GM18868 (cell line): ENCODE data around the gene SMAD6.

Experiments
- ATAC-seq: cut with Tn5 transposase; IDR thresholded peaks from one replicate; pipeline ENCODE4 v1.9.1; 2021; ENCODE audit warnings: mild to moderate bottlenecking, moderate library complexity; ENCODE audit not compliant: unreplicated experiment

The SMAD6 gene

DNA sequence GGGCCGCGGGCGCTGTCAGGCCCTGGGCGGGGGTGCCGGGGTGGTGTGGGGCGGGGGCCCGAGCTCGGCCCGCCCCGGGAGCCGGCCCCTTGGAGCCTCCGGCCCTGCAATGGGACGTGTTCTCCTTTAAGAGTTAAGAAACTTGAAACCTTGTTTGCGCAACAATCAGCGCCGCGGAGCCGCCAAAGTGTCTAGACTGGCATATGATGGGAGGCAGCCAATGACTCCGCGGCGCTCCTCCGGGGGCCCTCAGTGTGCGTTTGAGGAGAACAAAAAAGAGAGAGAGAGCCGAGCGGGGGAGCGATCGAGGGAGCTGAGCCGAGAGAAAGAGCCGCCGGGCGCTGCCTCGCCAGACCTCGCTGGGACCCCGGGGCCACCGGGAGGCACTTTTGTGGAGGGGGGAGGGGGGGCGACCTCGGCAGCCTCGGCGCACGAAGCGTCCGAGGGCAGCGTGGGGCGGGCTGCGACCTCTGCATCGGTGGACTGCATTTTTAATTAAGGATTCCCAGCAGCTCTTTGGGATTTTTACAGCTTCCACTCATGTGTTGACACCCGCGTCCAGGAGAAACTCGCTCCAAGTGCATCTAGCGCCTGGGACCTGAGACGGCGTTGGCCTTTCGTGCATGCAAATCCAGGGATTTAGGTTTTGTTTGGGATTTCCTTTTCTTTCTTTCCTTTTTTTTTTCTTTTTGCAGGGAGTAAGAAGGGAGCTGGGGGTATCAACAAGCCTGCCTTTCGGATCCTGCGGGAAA, at the start of gene SMAD6:
Gene SMAD6, plus strand, starts transcription at position 202 of the 752 bp plus-strand sequence. CDS start 1,023 bp downstream, outside the sequence.
- peak; percentile 37 for ATAC-seq

DNA sequence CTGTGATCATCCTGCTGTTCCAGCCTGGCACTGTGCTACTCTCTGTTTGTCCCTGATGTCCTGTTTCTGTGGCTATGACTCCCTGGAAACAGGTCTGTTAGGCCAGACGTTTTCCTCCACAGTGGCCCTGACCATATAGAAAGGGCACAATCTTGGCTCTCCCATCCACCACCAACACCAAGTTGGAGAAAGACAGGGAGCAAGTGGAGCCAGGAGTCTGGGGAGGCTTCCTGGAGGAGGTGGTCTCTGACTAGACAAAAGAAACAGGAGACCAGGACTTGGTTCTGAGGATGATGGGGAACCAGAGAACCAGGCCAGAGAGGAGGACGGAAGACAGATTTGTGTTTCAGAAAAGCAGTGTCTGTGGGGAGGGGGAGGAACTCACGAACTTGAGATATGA, 49.2 kb upstream of the SMAD6 start:
- no peak for ATAC-seq

DNA sequence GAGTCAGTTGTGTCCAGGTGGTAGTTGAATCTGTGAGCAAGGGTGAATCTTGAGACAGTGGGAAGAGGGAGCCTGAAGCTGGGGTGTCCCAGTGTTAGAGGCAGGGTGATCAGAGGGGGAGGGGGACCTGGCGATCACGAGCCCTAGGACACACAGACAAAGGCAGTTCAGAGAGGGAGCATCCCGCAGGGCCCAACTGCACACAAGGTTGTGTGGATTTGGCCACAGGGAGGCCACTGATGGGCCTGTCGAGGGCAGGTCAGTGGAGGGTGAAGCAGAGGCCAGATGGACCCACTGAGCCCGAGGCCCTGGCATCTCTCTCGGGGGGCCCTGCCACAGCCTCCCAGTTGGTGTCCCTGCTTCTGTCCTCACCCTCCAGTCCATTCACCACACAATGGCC, 48.6 kb upstream of the SMAD6 start:
- ATAC-seq: no peak

DNA sequence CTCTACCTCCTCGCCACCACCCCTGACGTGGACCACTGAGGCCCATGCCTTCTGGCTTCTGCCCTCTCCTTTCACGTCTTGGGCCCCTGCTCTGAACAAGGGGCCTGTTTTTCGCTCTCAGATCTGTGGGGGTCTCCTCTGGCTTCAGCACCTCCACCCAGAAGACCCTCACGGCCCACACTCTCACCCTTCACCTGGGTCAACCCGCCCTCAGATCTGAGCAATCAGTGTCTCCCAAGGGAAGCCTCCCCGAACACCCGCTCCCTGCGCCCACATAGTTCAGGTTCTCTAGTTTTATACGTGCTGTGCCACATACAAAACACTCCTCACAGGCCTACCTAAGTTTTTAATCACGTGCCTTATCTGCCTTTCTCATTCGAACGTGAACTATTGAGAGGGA, 48.2 kb upstream of the SMAD6 start:
- ATAC-seq: no peak

DNA sequence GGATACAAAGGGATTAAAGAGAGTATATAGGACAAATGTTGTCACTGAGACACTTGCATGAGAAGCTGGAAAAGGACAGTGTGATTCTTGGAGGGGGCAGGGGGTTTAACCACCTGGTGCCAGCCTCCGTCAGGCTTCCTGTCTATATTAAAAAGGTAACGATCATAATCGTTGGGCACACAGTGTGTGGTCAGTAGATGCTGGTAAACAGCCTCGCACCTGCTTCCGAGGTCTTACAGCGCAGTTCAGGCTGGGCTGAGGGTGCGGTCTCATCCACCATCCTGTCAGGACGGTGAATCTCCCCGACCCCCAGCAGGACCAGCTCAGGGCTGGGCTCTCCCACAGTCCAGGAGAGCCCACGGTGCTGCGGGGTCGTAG, 47.7 kb upstream of the SMAD6 start:
- ATAC-seq: no peak

DNA sequence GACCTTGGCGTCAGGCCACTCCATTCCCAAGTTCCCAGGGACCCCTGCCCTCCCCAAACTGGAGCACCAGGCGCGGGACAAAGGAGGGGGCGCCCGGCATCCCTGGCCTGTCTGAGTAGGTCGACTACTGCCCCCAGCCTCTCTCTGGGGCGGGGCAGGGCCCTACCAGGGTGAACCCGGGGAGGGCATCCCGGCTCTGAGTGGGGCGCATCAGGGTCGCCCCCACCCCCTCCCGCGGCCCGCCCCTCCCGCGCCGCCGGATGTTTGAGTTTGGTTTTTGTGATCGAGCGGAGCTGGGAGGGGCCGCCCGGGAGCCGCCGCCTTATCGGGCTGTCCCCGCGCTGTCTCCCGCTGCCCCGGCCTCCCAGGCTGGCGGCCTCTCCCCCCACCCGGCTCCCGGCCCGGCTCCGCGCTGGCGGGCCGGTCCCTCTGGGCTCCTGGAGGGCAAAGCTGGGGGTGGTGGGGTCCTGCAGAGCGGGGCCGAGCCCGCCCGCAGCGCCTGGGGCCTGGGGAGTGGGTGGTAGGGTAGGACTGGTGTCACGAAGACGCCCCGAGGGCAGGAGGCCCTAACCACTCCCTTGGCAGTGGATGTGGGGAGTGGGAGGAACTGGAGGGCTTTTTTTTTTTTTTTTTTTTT, 47.2 kb upstream of the SMAD6 start:
- no peak for ATAC-seq

DNA sequence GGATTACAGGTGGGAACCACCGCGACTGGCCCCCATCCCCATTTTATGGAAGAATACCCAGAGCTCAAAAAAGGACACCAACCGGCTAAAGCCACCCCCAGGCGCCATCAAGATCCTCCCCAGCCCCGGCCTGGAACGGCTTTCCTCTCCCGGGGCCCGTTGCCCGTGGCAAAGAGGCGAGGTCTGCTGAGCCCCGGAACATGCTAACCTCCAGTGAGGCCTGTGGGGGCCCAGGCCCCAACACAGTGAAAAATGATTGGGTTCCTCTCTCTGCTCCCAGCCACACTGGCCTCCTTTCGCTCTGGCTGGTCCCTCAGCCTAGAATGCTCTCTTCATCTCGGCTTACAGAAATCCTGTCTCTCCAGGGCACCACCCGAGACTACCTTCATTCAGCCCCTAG, 46.5 kb upstream of the SMAD6 start:
- ATAC-seq: no peak

DNA sequence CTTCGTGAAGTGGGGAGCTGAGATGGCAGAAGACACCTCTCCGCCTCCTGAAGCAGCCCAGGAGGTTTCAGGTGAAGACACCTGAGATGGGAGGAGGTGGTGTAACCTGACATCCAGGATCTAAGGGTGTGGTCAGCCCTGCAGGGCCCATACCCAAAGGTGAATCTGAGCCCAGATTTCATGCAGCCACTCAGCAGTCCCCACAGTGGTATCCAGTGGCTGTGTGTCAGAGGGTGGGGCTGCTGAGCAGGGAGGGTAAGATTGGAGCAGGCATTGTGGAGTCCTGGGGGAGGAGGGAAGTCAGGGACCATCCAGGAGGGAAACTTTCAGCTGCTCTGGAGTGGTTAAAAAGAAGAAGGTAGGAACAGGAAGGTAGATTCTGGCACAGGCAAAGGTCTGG, 46.0 kb upstream of the SMAD6 start:
- no peak for ATAC-seq

DNA sequence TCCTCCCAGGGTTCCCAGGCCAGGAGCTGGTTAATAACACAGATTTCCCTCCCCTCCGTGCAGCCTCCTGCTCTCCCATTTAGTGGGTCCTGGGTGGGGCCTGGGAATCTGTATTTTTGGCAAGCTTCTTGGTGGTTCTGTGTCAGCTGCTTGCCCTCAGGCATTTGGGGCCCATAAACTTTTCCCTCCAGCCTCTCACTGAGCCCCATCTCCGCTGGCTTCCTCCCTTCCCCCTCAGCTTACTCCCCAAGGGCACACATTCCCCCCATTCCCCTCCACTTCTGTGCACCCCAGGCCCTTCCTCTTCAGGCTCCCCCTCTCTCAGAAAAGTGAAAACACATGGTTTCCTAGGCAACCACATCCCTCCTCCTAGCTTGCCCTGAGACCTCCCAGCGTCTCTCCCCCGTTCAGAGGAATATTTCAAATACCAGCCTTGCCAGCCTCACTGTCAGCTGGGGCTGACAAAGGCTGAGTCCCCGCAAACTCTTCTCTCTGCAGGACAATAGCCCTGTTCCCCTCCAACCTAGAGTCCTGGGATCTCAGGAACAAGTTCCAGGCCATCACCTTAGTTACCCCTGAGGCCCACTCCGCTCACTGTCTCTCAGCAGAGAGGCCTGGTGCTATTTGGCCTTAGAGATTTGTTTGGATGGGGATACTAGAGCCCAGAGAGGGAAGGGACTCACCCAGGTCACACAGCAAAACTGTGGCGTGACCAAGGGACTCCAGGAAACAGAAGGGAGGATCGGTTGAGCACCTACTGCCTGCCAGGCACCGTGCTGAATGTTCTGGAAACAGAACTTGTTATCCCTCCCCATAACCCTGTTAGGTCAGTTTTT, 44.6 kb upstream of the SMAD6 start:
- ATAC-seq: no peak

DNA sequence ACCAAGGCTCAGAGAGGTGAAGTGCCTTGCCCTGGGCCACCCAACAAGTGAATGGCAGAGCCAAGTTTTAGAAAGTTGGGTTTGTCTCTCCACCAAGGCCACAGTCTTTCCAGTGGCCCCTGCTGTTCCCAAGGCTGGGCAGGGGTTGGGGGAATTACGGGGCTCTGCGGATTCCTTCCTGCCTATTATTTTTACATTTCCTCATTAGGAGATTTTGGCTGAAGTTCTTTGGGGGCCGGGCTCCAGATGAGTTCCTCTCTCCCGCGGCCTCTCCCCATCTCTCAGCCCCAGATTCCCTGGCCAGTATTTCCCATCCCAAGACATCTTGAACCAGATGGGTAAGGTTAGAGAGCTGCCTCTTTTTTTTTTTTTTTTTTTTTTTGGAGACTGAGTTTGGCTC, 44.0 kb upstream of the SMAD6 start:
- no peak for ATAC-seq

DNA sequence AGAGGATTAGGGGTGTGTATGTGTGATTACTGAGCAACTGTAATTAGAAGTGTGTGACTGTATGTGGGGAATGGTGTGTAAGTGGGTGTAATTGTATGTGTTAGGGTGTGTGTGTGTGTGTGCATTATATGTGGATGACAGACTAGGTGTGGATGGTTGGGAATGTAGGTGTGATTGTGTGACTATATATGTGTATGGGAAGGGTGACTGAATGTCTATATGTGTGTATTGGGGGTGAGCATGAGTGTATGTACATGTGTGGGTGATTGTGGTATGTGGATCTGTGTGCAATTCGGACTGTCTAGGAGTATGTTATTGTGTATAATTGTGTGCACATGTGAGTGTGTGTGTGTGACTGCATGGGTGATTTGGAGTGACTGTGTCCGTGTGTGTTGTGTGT, 43.2 kb upstream of the SMAD6 start:
- no peak for ATAC-seq

DNA sequence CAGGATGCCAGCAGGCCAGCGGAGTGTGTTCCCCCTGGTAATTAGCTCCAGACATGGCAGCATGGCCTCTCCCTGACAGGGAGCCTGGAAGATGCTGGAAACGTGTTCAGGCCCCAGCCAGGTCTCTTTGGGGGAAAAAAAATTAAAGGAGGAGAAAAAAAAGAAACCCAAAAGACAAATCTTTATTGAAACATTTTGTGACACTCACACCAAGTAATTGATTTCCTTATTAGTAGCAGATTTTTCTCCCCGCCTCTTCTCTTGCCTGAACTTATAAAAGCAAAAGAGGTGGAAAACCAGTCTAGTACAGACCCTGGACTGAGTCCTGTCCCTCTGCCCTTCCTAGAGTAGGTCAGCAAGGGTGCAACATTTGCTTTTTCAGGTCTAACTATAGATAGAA, 42.7 kb upstream of the SMAD6 start:
- no peak for ATAC-seq

DNA sequence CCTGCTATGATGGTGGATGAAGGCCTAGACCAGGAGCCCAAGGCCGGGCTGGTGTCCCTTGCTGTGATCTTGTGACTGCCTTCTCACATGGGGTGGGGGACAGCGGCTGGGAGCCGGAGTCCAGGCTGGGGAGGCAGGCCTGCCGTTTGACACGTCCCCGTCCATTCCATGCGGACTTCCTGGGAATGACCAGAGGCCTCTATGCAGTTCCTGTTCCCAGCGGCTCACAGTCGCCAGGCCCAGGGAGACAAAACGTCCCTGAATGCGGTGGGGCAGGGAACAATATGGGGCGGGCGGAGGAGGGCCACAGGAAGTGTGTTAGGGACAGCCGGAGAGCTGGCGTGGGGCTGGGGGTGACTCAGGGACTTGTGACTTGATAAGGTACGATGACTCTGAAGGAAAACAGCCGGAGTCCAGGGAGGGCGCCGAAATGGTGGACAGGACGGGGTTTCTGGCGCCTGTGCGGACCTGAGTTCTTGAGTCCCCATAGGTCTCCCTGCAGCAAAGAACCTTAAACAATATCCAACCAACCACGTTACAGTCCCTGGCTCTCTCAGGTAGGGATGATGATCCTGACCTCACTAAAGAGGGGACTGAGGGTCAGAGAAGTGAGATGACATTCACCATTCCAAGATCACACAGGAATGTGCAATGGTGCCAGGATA, 40.5 kb upstream of the SMAD6 start:
- ATAC-seq: no peak

DNA sequence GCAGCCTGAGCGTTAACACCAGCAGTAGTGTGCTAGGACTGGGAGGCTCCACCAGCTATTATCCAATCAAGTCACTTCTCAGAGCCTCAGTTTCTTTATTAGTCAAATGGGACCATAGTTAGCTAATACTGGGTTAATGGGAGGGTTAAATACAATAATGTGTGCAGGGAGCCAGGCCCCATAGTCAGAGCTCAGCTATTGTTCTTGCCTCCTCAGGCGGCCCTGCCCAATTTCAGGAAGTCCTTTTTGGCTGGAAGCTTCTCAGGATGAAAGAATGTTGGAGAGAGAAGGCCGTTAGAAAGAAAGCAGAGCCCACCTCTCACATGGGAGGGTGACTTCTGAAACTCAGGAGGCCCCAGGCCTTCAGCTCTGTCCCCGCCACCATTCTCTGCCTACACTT, 39.5 kb upstream of the SMAD6 start:
- ATAC-seq: no peak

DNA sequence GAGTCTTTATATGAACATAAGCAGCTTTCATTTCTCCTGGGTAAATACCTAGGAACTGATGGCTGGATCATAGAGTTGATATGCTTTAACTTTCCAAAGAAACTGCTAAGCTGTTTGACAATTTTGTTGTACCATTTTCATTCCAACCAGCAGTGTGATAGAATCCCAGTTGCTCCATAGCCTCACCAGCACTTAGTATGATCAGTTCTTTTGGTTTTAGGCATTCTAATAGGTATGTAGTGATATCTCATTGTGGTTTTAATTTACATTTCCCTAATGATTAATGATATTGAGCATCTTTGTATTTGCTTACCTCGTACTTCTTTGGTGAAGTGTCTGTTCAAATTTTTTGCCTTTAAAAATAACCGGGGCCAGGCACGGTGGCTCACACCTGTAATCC, 38.4 kb upstream of the SMAD6 start:
- no peak for ATAC-seq

DNA sequence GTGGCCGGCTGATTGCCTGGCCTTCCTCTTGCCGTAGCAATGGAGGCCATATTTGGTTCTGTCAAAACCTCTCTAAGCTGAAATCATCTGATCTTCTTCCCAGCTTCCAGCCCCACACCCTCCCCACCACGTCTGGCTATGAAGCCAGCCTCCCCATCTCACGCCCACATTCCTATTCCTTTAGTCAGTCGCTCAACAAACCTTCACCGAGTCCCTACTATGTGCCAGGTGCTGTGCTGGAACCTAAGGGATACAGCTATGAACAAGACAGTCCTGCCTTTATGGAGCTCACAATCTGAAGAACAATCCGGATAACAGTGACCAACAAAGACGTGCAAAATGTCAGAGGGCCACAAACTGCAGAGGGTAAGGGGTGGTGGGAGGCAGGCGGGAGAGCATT, 31.9 kb upstream of the SMAD6 start:
- ATAC-seq: no peak

DNA sequence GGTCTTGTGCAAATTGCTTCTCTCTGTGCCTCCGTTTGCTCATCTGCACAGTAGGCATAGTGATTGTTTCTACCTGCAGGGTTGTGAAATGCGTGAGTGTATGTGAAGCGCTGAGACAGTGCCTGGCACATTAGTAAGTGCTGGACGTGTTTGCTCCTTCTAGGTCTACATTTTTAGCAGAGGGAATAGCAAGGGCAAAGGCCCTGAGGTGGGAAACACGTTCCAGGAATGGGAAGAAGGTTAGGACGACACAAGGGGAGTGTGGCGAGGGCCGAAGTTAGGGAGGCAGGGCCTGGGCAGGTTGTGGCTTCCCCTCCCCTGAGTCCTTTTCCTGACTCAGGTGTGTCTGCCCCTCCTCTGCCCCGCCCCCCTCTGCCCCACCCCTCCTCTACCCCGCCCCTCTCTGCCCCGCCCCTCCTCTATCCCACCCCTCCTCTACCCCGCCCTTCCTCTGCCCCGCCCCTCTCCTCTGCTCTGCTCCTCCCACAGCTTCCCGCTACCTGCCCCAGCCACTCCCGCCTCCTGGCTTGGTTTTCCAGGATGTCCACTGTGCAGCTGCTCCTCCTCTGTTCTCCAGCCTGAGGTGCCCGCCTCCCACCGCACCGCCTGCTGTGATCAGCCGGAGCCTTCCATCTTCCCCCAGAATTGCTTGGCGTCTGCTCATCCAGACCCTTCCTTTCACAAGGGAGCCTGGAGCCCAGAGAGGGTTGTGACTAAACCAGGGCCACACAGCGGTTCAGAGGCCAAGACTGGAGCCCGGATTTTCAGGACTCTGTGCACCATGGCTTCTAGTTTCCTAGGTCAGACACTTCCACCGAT, 31.1 kb upstream of the SMAD6 start:
- no peak for ATAC-seq

DNA sequence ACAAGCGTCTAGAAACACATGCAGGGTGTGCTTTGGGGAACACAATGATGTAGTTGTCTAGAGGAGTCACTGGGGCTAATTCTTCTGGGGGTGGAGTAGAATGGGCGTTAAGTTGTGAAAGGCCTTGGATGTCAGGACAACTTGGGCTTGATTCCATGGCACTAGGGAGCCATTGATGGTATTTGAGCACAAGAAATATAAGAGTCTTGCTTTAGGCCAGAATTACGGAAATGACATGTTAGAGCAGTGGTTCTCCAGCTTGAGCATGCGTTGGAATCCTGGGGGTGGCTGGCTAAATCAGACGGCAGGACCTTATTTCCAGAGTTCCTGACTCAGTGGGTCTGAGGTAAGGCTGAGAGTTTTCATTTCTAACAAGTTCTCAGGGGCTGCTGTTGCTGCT, 29.2 kb upstream of the SMAD6 start:
- ATAC-seq: no peak

DNA sequence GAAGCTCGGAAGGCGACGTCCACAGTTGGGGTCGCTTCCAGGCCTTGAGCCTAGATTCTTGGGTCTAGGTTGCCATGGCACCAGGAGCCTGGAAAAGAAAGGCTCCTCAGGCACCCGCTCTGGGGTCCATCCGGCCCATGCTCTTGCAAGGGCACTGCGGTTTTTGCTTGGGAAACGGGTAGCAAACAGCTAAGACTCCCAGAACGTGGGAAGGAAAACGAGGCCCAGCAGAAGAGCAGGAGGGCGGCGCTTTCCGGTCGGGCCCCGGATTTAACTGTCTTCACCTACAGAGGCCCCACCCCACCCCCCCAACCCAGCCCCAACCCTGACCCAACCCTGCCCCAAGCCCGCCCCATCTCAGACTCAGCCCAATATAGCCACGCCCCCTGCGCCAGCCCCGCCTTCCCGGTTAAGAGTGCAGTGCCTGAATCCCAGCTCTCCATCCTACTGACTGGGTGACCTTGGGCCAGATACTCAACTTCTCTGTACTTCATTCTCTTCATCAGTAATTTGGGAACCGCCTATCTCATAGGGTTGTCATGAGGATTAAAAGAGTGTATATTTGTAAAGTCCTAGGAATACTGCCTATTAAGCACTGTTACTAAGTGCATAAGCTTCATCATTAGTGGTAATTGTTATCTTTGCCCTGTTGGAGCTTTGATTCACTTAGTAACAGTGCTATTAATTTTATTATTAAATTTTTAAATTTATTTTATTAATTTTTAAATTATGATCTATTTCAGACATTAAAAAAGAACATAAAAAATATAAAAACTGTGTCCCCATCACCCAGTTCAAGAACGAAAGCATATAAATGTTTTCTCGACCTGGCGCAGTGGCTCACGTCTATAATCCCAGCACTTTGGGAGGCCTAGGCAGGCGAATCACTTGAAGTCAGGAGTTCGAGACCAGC, 28.4 kb upstream of the SMAD6 start:
- ATAC-seq: no peak

DNA sequence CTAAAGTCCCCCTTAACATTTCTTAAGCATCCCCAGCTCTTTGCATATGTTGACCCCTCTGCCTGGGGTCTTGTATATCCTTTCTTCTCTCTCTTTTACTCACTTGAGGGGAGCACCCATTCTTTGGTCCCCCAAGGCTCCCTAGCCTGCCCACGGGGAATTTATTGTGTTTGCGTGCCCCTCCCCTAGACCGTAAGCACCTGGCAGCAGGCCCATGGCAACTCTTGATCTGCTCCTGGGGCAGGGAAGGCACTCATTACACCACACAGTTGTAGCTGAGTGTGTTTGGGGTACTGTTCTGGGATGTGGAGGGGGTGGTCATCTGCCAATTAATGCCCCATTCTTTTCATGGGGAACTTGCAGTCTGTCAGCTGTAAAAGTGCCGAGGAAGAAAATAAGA, 27.3 kb upstream of the SMAD6 start:
- ATAC-seq: no peak
